ENCODE measurements around the gene SHROOM1. TPM values are rescaled to one million over a fixed set of nuclear protein-coding genes. Genes with fewer than 3 reads are reported as not detected.
A peak's percentile ranks its signal among the peaks of the same experiment; 100 is the strongest.

Gene SHROOM1
- total RNA-seq, 2 experiments from 2014 or later, result 2.0 to 2.1 TPM

- no peak overlapping the region for H3K27ac Mint-ChIP-seq
- no peak for TF ChIP-seq CTCF (IDR thresholded peaks at IDR 0.05)
- H3K4me1 Mint-ChIP-seq (ENCODE audit: low read depth), result peaks cover 5% of the 10 kb centered on the region
- DNase-seq (no peak), ATAC-seq (no peak)
- no peaks in the 10 kb centered on the region for H3K36me3 Mint-ChIP-seq (ENCODE audit: low read depth)
- CTCF ChIA-PET, result interaction anchor here (0.6 to 2.5 kb wide), 6 partner anchors 18 to 793 kb away, joined by 3 to 10 read pairs (median 5); no protein-coding TSS in a partner anchor
- POLR2A ChIA-PET, result interaction anchor here (0.6 kb wide), 1 partner anchor 10 kb away, joined by 3 read pairs; no protein-coding TSS in a partner anchor
- intact Hi-C loops (cut with micrococcal nuclease), result no loop called here
- no peaks in the 10 kb centered on the region for H3K9me3 Mint-ChIP-seq
- peaks cover 37% of the 10 kb centered on the region for H3K27me3 Mint-ChIP-seq
- H3K4me3 Mint-ChIP-seq, result peak overlapping the region; percentile 66
Observed at GRCh38 chr5:132831095-132831860, 831 bp upstream of the SHROOM1 start.

DNA sequence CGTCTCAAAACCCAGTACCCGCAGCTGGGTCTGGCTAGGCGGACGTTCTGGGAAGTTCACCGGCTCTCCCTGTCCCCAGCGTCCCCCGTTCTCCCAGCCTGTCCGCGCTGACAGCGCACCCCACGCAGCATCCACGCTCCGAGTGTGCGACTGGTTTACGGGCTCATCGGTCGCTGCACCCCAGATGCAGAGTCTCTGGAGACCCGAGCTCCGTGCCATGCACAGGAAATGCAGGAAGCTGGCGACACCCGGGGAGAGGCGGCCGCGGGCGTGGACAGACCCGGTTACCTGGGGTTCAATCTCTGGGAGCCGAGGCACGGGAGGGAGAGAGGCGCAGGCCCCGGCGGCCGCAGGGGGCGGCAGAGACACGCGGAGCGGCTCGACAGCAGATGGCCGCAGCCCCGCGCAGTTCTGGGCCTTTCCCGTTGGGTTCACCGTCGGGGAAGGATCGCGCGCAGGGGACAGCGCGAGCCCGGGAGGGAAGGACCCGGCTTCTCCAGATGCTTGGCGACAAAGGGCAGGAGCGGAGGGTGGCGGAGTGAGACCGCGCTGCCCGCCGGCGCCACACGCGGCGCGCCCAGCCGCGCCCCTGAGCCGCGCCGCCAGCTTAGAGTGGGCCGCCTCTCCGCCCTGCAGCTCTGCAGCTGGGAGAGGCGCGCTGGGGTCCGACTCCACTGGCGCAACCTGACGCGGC is 558 bp downstream of the SHROOM1 start:
- peaks cover 46% of the 10 kb centered on the region for H3K27me3 Mint-ChIP-seq
- H3K4me3 Mint-ChIP-seq, result peak overlapping the region; percentile 69
- CTCF ChIA-PET, result interaction anchor here (0.6 to 3.2 kb wide), 26 partner anchors 8 to 464 kb away, joined by 3 to 24 read pairs (median 4); partner anchors contain the start of genes GDF9 and UQCRQ
- peak; percentile 79 for DNase-seq
- no peak overlapping the region for H3K27ac Mint-ChIP-seq
- intact Hi-C loops (cut with micrococcal nuclease), result loop anchor here (10.0 kb wide), 1 partner anchor 445 kb away; no protein-coding TSS in a partner anchor
- peaks cover 7% of the 10 kb centered on the region for H3K4me1 Mint-ChIP-seq (ENCODE audit: low read depth)
- POLR2A ChIA-PET, result interaction anchor here (0.6 to 2.4 kb wide), 3 partner anchors 13 to 232 kb away, joined by 3 to 9 read pairs (median 6); partner anchors contain the start of genes GDF9 and UQCRQ
- ATAC-seq, result peak; percentile 83
- peak; percentile 92 for TF ChIP-seq CTCF (IDR thresholded peaks at IDR 0.05)
- H3K36me3 Mint-ChIP-seq (ENCODE audit: low read depth), result no peaks in the 10 kb centered on the region
- no peaks in the 10 kb centered on the region for H3K9me3 Mint-ChIP-seq

DNA sequence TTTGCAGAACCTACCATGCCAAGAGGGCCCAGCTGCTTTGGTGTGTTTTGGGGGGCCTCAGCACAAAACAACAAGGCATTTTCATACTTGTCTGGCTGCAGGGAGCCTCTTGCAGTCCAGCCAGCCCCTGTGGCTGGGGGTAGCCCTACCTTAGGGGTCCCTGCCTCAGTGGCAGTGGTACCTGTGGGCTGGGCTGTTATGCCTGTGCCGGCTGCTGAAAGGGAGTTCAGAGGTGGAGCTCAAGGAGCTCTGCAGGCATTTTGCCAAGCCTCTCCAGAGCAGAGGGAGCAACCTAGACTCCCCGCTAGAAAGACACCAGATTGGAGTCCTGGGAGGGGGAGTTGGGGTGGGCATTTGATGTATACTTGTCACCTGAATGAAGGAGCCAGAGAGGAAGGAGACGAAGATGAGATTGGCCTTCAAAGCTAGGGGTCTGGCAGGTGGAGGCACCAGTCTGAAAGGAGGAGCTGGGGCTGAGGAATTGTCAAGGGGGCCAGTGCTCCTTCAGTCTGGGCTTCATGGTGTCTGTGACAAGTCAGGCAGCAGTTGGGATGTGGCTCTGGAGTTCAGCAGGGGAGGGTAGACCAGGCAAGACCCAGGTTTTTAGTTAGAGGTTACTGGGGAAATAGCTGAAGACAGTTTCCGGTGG is 1.5 kb downstream of the SHROOM1 start:
- Mint-ChIP-seq H3K4me1 (ENCODE audit: low read depth) (peaks cover 7% of the 10 kb centered on the region), H3K36me3 (ENCODE audit: low read depth) (no peaks in the 10 kb centered on the region), H3K4me3 (peak overlapping the region; percentile 69), H3K27me3 (peaks cover 52% of the 10 kb centered on the region), H3K9me3 (no peaks in the 10 kb centered on the region), H3K27ac (no peak overlapping the region)
- no peak for TF ChIP-seq CTCF (IDR thresholded peaks at IDR 0.05)
- no peak for ATAC-seq
- DNase-seq, result no peak
- ChIA-PET CTCF (interaction anchor here (0.8 to 3.2 kb wide), 20 partner anchors 7 to 463 kb away, joined by 3 to 24 read pairs (median 4); partner anchors contain the start of genes GDF9 and UQCRQ), POLR2A (interaction anchor here (1.8 to 2.4 kb wide), 2 partner anchors 12 to 37 kb away, joined by 6 to 9 read pairs; partner anchors contain the start of genes GDF9 and UQCRQ)
- intact Hi-C loops (cut with micrococcal nuclease), result loop anchor here (10.0 kb wide), 1 partner anchor 444 kb away; no protein-coding TSS in a partner anchor

GRCh38 chr5:132827943-132828673 is 2.3 kb downstream of the SHROOM1 start:
- H3K36me3 Mint-ChIP-seq (ENCODE audit: low read depth), result no peaks in the 10 kb centered on the region
- ChIA-PET POLR2A (interaction anchor here (1.8 to 2.4 kb wide), 2 partner anchors 11 to 38 kb away, joined by 6 to 9 read pairs; partner anchors contain the start of genes GDF9 and UQCRQ), CTCF (interaction anchor here (0.8 to 3.2 kb wide), 11 partner anchors 8 to 442 kb away, joined by 3 to 24 read pairs (median 5); partner anchors contain the start of genes GDF9, SOWAHA and UQCRQ)
- intact Hi-C loops (cut with micrococcal nuclease), result loop anchor here (10.0 kb wide), 1 partner anchor 443 kb away; no protein-coding TSS in a partner anchor
- peaks cover 7% of the 10 kb centered on the region for H3K4me1 Mint-ChIP-seq (ENCODE audit: low read depth)
- peaks cover 57% of the 10 kb centered on the region for H3K27me3 Mint-ChIP-seq
- TF ChIP-seq CTCF (IDR thresholded peaks at IDR 0.05), result no peak
- DNase-seq (peak; percentile 23), ATAC-seq (no peak)
- H3K4me3 Mint-ChIP-seq, result no peak overlapping the region
- H3K9me3 Mint-ChIP-seq, result no peaks in the 10 kb centered on the region
- H3K27ac Mint-ChIP-seq, result no peak overlapping the region

Measured in activated CD8-positive, alpha-beta T cell treated with anti-CD3 and anti-CD28 coated beads for 36 hours (primary cell).